Right cardiac atrium (tissue), 5 donors: ENCODE results near the gene FMO4. TPM values are rescaled to one million over a fixed set of nuclear protein-coding genes. Genes with fewer than 3 reads are reported as not detected.
A peak's percentile ranks its signal among the peaks of the same experiment; 100 is the strongest.
"Not testable (repeated sequence)": the region's sequence is repeated elsewhere in the genome, so short reads cannot be mapped to it uniquely, and the experiment has no call there.

Experiments
- ATAC-seq, 2 donors: fragments of 200-7000 bp; cut with Tn5 transposase; one replicate each; pipeline versions ENCODE4 v1.8.0 to v1.9.1; 2020; ENCODE audit warnings: moderate library complexity in 2 of 2, mild to moderate bottlenecking in 1 of 2
- DNase-seq, 3 donors: peaks; one replicate each; pipeline ENCODE4 v3.0.0-alpha.2; 2020
- H3K27ac ChIP-seq: one replicate; pipeline ENCODE4 v1.5.1; 2013; ENCODE audit warnings: mild to moderate bottlenecking, low read length, control low read depth, moderate library complexity
- H3K27me3 ChIP-seq: one replicate; pipeline ENCODE4 v1.6.1; 2013; ENCODE audit not compliant: control insufficient read depth, insufficient read depth
- H3K4me1 ChIP-seq: one replicate; pipeline ENCODE4 v1.6.1; 2013; ENCODE audit warnings: low read length; ENCODE audit not compliant: control insufficient read depth, insufficient read depth
- H3K4me3 ChIP-seq: one replicate; pipeline ENCODE4 v1.5.1; 2013; ENCODE audit warnings: low read length, control low read depth
- H3K9me3 ChIP-seq: one replicate; pipeline ENCODE4 v1.6.1; 2013; ENCODE audit warnings: low read length; ENCODE audit not compliant: control insufficient read depth
- WGBS: extraction: QIAGEN DNeasy Blood & Tissue Kit; methylation state at CpG from one replicate; pipeline ENCODE4 v1.1.7; 2013; 5-methylcytosine and 5-hydroxymethylcytosine counted together
- intact Hi-C, 4 donors: fragments of 100-400 bp; cut with DNase I; formaldehyde crosslinking; loops; one replicate each; pipeline versions ENCODE4 v1.11.0 to v1.14.0; 2022 to 2023
- polyA plus RNA-seq: library from polyadenylated mRNA; stranded (reverse); fragments of 200-250 nt; gene quantifications from one replicate; pipeline ENCODE4 v1.2.3, GENCODE V29; 2013
- total RNA-seq, 4 donors: library from RNA; stranded (reverse); fragmentation: NEBNext Ultra II Directional; extraction: Animal tissue kit (Norgen Biotek cat#: 25700); gene quantifications; one replicate each; pipeline ENCODE4 v1.2.1, GENCODE V29; 2021
- donor health status: healthy with polysubstance abuse.
- donor health status: DM: no; HTN: yes; CAD: no.
- donor health status: DM: no; HTN: no; CAD: no.
- donor health status: DM: no; HTN: yes; CAD: no; lungs with severe emphysema.
- donor health status: DM: yes; HTN: yes; CAD: no.

FMO4 gene
- total and polyA plus RNA-seq, 5 donors = 2.8 to 6.3 (median 4.6) TPM

DNA sequence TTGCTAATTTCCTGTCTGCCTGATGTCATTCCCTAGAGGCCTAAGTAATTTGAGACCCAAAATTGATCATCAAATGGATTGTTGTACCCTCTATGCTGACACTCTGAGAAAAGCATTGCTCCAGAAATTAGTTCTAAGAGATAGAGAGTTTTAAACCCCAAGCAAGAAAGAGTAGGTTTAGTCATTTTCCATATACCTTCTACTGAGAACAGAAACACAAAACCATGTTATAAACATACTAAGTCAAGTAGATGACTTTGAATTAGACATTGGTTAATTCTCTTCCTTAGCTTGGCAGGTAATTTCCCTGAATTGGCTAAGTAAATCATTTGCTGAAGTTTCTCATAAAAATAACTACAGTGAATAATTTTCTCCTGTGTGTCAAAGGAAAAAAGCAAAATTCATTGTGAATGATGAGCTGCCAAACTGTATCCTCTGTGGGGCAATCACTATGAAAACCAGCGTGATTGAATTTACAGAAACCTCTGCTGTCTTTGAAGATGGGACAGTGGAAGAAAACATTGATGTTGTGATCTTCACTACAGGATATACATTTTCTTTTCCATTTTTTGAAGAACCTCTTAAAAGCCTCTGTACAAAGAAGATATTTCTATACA lies 20.1 kb downstream of the FMO4 start:
- Histone ChIP-seq H3K4me1 (no peaks in the 10 kb centered on the region), H3K9me3 (no peaks in the 10 kb centered on the region), H3K27me3 (no peaks in the 10 kb centered on the region), H3K4me3 (no peak overlapping the region), H3K27ac (no peak overlapping the region)
- intact Hi-C loops = no loop called here
- DNase-seq = no peak
- 68% methylated on average over 1 of the region's 1 CpG for WGBS
- ATAC-seq = no peak

DNA sequence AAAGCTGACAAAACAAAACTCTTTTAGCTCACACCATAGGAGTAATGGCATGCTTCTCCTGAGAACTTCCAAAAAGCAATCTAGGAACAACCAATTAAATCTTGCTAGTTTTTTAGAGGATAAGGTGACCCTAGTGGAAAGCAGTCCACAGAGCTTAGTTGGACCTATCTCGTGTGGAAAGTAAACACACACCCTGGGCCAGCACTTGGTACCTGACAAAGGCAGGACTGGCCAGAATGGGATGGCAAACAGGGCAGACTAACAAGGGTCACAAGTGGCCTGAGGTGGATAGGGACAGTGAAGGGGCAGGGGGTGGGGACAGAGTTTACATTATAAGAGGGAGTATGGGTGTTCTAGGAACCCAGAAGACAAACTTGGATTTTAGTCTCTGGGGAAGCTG lies 22.0 kb downstream of the FMO4 start:
- no peak for ATAC-seq
- no peaks in the 10 kb centered on the region for H3K9me3 ChIP-seq
- H3K4me1 ChIP-seq = no peaks in the 10 kb centered on the region
- 73% methylated on average over 1 of the region's 1 CpG for WGBS
- no peak overlapping the region for H3K27ac ChIP-seq
- no peaks in the 10 kb centered on the region for H3K27me3 ChIP-seq
- DNase-seq = no peak
- intact Hi-C loops = no loop called here
- no peak overlapping the region for H3K4me3 ChIP-seq

DNA sequence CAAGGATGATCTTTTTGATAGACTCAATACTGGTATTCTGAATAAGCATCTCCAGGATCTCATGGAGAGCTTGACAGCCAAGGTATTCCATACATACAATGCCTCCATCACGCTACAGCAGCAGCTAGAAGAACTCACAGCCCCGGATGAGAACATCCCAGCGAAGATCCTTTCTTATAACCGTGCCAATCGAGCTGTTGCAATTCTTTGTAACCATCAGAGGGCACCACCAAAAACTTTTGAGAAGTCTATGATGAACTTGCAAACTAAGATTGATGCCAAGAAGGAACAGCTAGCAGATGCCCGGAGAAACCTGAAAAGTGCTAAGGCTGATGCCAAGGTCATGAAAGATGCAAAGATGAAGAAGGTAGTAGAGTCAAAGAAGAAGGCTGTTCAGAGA lies 25.4 kb downstream of the FMO4 start:
- intact Hi-C loops, H3K4me3 ChIP-seq, ATAC-seq, DNase-seq, H3K27me3 ChIP-seq, H3K4me1 ChIP-seq, H3K27ac ChIP-seq, H3K9me3 ChIP-seq: not testable (repeated sequence)
- 90% methylated on average over 6 of the region's 6 CpGs for WGBS

DNA sequence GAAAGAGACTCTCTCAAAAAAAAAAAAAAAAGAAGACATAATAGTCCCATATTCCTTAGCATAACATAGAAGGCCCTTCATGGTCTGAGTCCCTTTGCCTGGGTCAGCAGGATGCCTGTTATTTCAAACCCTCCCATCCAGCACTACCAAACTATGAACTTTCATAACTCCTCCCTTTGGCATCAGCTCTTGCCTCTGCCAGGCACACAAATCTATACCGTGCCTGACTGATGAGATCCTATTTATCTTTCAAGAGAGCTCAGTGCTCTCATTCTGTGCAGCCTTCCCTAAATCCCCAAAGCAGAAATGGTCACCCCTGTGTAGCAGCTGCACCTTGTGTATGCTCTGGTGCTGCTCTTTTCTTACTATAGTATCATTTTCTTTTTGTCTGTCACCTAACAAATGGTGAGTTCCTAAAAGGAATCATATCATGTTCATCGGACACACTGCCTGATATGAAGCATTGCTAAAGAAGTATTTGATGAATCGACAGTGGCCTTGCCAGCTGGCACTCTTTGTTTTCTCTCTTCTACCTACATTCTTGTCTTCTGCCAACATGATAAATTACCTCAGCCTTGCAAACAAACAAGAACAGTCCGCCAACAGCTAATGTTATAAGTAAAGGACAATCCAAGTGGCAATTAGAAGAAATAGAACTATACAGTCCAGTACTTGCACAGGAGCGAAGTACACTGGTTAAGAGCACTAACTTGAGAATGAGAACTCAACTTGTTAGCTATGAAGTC lies 29.9 kb downstream of the FMO4 start:
- H3K9me3 ChIP-seq = no peaks in the 10 kb centered on the region
- H3K27me3 ChIP-seq = no peaks in the 10 kb centered on the region
- H3K4me3 ChIP-seq = no peak overlapping the region
- ATAC-seq (no peak), DNase-seq (no peak)
- 75% methylated on average over 5 of the region's 5 CpGs for WGBS
- H3K27ac ChIP-seq = no peak overlapping the region
- intact Hi-C loops = no loop called here
- H3K4me1 ChIP-seq = peaks cover 5% of the 10 kb centered on the region

DNA sequence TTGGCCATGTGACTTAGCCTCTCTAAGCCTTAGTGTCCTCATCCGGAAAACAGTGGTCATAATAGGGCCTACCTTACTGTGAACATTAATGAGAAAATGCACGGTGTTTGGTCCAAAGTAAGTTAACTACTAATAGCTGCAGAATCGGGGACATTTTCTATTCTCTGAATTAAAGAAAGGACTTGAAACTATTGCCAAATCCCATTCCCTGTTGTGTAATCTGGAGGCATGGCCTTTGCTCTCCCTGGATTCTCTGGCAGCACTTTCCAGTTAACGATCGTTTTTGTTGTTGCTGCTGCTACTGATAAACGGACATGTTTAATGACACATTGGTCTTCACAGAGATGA lies 30.5 kb downstream of the FMO4 start:
- Histone ChIP-seq H3K9me3 (no peaks in the 10 kb centered on the region), H3K27me3 (no peaks in the 10 kb centered on the region), H3K27ac (no peak overlapping the region), H3K4me3 (no peak overlapping the region), H3K4me1 (peaks cover 5% of the 10 kb centered on the region)
- peak in 1 of 2 donors; percentile 61 for ATAC-seq
- no peak for DNase-seq
- intact Hi-C loops = no loop called here
- WGBS = 63% methylated on average over 6 of the region's 6 CpGs

DNA sequence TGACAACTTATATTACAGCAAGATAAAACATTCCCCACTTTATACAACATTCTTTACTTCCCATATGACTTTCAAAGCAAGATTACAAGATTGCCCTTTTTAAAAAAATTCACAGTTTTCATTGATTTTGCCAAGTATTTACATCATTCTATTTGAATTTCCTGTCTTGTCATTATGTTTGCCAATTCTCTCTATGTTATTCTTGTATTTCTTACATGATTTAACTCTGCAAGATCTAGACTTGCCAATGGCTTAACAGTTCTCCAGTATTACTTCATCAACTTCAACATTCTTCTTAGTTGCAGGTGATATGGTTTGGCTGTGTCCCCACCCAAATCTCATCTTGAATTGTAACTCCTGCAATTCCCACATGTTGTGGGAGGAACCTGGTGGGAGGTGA lies 31.6 kb downstream of the FMO4 start:
- Histone ChIP-seq H3K27ac (no peak overlapping the region), H3K4me3 (no peak overlapping the region), H3K9me3 (no peaks in the 10 kb centered on the region), H3K4me1 (peaks cover 5% of the 10 kb centered on the region), H3K27me3 (no peaks in the 10 kb centered on the region)
- intact Hi-C loops = no loop called here
- ATAC-seq (no peak), DNase-seq (no peak)

DNA sequence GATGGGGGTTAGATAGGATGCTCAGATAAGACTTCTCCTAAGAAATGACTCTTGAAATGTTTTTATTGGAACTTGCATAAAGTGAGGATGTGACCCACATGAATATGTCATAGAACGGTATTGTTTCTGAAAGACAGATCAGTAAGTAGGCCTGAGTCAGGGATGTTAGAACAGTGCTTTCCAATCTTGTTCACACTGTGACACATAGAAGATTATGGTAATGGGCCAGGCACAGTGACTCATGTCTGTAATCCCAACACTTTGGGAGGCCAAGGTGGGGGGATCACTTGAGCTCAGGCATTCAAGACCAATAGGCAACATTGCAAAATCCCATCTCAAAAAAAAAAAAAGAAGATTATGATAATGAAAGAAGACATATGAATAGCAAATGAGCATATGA lies 32.9 kb downstream of the FMO4 start:
- DNase-seq (no peak), ATAC-seq (no peak)
- Histone ChIP-seq H3K4me1 (peaks cover 5% of the 10 kb centered on the region), H3K27me3 (no peaks in the 10 kb centered on the region), H3K27ac (no peak overlapping the region), H3K9me3 (no peaks in the 10 kb centered on the region), H3K4me3 (no peak overlapping the region)
- intact Hi-C loops = no loop called here
- WGBS = 76% methylated on average over 1 of the region's 1 CpG

DNA sequence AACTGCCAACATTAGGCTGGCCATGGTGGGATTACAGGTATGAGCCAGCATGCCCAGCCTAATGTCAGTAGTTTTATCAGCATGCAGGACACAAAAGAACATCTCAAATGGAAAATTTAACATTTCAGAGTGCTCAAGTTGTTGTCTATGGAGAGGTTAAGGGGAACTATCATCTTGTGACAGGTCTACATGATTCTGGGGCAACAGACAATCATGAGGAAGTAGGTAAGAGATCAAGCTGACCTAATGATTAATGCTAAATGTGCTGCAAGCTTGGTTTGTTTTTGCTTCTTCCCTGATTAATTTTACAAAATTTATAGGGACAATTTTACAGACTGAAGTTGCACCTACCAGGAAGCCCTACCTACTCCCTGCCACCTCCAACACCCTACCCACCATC lies 36.6 kb downstream of the FMO4 start:
- ATAC-seq (no peak), DNase-seq (no peak)
- H3K27me3 ChIP-seq = no peaks in the 10 kb centered on the region
- intact Hi-C loops = no loop called here
- no peaks in the 10 kb centered on the region for H3K4me1 ChIP-seq
- H3K27ac ChIP-seq = no peak overlapping the region
- no peaks in the 10 kb centered on the region for H3K9me3 ChIP-seq
- no peak overlapping the region for H3K4me3 ChIP-seq

DNA sequence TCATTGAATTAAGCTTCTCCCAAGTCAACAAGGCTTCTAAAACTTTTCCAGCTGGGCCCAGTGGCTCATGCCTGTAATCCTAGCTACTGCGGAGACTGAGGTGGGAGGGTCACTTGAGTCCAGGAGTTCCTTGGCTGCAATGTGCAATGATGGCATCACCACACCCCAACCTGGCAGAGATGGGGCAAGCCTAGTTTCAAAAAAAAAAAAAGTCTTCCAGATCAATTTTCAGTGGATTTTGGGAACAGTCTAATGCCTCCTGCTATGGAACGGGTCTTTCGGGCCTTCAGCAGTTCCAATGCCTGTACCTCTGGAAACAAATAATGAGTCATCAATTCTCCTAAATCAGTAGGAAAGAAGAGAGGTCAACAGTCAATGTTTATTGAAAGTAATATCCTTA lies 38.0 kb downstream of the FMO4 start:
- Histone ChIP-seq H3K27me3 (no peaks in the 10 kb centered on the region), H3K9me3 (no peaks in the 10 kb centered on the region), H3K4me3 (no peak overlapping the region), H3K27ac (no peak overlapping the region), H3K4me1 (no peaks in the 10 kb centered on the region)
- DNase-seq (no peak), ATAC-seq (no peak)
- WGBS = 93% methylated on average over 3 of the region's 3 CpGs
- intact Hi-C loops = no loop called here

DNA sequence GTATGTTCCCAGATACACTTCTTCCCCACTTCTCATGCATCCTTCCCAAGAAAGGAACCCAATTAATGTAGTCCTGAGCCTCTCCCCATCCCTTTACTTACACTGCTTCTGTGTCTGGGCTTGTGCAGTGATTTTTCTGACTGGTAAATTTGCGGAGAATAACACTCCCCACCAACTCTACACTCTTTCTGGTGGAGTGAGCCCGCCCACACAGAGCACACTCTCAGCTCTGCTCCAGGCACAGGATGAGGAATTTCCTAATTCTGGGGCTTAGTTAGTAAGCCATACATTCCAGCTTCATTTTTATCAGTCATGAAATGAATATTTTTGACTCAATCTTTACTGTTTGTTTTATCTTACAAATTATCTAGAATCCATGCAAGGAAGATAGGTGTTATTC lies 38.6 kb downstream of the FMO4 start:
- DNase-seq (no peak), ATAC-seq (no peak)
- H3K4me3 ChIP-seq = no peak overlapping the region
- H3K9me3 ChIP-seq = no peaks in the 10 kb centered on the region
- H3K27ac ChIP-seq = no peak overlapping the region
- no peaks in the 10 kb centered on the region for H3K4me1 ChIP-seq
- intact Hi-C loops = no loop called here
- H3K27me3 ChIP-seq = no peaks in the 10 kb centered on the region
- WGBS = 91% methylated on average over 2 of the region's 2 CpGs

DNA sequence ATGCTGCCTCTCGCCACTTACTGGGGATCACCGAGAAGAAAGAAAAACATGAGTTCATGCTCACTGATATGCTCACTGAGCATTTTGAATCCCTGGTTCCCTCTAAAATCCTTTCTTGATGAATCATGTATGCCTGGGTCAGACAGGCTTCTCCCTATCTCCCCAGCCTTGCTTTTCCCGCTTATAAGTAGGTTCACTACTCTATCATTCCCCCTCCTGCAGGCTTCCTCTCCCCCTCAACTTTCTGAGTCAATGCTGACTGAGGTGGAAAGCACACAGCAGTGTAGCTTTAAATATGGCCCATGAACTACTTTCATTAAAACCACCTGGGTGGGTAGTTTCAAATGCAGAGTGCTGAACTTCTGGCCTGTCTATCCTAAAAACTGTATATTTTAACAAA lies 41.7 kb downstream of the FMO4 start:
- DNase-seq = no peak
- intact Hi-C loops = no loop called here
- Histone ChIP-seq H3K27me3 (no peaks in the 10 kb centered on the region), H3K4me3 (no peak overlapping the region), H3K27ac (no peak overlapping the region), H3K4me1 (no peaks in the 10 kb centered on the region), H3K9me3 (no peaks in the 10 kb centered on the region)
- no peak for ATAC-seq
- 73% methylated on average over 3 of the region's 3 CpGs for WGBS

DNA sequence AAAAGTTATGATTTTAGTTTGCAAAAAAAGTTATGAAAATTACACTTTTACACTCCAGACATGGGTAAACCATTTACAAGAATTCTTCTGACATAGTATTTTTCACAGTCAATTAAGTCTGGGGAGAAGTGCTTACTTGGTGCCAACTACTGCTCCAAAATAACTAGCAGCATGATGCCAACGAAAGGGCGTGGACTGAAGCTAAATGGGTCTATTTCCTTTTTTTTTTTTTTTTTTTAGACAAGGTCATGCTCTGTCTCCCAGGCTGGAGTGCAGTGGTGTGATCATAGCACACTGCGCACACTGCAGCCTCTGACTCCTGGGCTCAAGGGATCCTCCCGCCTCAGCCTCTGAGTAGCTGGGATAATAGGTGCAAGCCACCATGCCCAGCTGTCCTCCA lies 43.2 kb downstream of the FMO4 start:
- no peak for DNase-seq
- intact Hi-C loops = no loop called here
- Histone ChIP-seq H3K4me3 (no peak overlapping the region), H3K4me1 (no peaks in the 10 kb centered on the region), H3K27ac (no peak overlapping the region), H3K27me3 (no peaks in the 10 kb centered on the region), H3K9me3 (no peaks in the 10 kb centered on the region)
- 85% methylated on average over 4 of the region's 4 CpGs for WGBS
- ATAC-seq = no peak
